ENCODE results near the gene CCDC71L.
"Not testable (repeated sequence)": the region's sequence is repeated elsewhere in the genome, so short reads cannot be mapped to it uniquely, and the experiment has no call there.

The CCDC71L gene

DNA sequence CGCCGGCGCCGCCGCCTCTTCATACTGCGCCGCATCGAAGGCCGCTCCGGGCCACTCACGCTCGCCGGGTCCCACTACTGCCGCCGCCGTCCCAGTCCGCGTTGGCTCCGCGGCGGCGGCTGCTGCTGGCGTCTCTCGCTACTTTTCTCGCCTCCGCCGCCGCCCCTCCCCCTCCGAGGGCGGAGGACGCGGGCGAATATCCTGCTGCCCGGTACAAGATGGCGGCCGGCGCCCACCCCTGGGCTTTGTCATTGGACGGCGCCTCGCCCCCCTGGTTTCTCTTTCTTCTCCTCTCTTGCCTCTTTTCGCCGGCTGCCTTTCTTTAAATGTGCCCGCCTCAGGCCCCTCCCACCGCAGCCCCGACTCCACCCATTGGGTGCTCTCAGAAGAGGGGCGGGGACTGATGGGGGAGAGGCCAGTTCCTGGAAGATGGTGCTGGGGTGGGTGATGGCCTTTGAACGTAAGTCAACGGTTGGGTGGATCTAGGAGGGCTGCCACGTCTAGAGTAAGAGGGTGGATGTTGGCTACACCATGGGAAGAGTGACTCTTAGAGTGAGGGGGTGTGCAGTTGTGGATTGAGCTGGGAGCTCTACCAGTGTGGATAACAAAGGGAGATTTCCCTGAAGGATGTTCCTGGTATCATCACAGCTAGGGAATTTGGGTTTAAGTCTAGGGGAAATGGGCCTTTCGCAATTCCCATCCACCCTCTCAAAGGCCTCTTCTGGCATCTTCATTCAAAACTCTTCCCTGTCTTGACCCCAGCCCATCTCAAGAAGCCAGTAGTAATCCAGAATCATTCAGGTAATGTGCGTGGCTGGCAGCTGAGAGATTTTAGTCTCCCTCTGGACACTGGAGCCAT, at the start of gene CCDC71L:
TSS of gene CCDC71L (minus strand) at position 297 of the 859 bp plus-strand sequence. CDS start at position 35, 262 bp downstream.
- no peak for FAIRE-seq

- FAIRE-seq = not testable (repeated sequence)
Measured at GRCh38 chr7:106709604-106710003, 48.6 kb upstream of the CCDC71L start.

DNA sequence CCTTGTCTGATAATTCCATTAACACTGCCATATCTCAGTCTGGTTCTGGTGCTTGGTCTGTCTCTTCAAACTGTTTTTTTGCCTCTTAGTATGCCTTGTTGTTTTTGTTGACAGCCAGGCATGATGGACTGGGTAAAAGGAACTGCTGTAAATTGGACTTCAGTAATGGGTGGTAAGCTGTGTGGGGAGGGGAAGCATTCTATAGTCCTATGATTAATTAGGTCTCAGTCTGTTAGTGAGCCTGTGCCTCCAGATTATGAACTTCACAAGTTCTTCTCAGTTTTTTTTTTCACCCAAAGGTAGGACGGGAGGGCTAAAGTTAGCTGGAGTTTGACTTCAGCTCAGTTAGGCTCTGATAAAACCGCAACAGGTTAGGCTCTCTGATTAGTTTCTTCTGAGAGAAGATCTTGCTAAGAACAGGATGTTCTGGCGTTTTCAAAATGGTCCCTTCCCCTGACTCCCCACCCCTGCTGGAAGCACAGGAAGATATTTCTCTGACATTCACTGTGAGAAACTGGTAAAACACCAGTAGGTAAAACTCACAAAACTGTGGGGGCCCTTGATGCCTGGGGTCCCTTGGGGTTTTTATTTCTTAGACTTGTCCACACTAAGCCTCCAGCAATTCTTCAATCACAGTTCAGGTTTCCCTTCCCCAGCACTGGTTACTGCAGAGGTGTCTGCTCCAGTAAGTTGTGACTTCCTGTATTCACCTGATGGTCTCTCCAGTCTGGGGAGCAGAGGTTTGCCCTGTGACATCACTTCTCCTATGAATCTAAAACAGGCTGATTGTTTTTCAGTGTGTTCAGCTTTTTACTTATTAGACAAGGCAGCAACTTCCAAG, 43.3 kb upstream of the CCDC71L start:
- FAIRE-seq = no peak

GRCh38 chr7:106693677-106694353, 32.9 kb upstream of the CCDC71L start:
- FAIRE-seq = no peak

DNA sequence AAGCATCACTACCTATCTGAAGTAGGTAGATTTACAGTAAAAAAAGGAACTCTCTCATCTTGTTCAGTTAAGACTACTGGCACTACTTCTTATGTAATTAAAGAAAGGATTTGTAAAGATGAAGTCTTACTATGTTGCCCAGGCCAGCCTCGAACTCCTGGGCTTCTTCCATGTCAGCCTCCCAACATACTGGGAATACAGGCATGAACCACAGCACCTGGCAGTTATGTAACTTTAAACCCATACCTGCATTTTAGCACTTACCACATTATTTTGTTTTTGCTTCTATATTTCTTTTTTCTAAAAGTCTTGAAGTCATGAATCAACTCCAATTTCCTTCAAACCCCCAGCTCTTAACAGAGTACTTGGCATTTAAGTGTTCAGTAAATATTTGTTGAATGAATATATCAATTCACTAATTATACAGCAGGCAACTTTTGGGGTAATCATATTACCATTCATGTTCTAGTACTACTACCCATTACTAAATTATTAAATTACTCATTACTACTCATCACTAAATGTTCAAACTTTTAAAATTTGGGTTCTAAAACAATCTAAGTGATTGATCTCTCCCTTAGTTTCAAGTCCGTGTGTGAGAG, 31.6 kb upstream of the CCDC71L start:
- no peak for FAIRE-seq

DNA sequence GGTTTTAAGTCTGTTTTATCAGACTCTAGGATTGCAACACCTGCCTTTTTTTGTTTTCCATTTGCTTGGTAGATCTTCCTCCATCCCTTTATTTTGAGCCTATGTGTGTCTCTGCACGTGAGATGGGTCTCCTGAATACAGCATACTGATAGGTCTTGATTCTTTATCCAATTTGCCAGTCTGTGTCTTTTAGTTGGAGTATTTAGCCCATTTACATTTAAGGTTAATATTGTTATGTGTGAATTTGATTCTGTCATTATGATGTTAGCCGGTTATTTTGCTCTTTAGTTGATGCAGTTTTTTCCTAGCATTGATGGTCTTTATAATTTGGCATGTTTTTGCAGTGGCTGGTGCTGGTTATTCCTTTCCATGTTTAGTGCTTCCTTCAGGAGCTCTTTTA, 27.2 kb upstream of the CCDC71L start:
- FAIRE-seq = not testable (repeated sequence)

DNA sequence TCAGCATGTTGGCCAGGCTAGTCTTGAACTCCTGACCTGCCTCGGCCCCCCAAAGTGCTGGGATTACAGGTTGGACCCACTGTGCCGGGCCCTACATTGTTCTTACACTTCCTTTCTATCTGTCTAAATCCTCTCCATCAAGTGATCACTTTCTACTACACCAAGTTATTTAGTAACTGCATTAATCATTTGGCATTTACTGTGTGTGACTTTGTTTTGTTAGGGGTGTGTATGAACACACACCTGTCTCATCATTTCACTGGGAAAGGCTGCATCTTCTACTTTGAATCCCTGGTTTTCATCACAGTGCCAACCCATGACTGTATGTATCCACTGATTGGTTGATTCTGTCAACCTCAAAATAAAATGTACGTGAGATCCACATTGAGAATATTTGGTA, 23.0 kb upstream of the CCDC71L start:
- FAIRE-seq = no peak

DNA sequence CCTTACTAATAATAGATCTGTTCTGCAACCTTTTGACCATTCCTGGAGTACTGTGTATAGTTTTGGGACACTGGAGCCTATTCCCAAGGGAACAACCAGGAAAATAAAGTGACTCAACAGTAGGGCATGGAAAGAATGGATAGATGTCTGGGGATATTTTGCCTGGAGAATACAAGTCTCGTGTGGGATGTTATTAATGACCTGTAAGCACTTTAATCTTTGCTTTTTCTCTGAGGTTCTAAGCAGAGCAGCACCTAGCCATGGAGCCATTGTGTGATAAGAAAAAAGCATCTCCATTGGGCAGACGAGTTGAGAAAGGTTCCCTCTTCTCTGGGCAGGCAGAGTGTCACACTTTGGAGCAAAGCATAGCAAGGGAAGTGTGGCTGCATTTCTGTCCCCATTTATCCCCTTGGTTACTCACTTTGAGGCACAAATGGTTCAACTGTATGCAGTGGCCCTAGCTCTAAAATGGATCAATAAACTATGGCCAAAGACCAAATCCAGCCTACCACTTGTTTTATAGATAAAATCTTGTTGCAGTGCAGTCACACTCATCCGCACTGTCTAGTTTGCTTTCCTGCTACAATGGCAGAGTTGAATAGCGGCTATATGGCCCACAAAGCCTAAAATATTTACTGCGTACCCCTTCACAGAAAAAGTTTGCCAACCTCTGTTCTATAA, 21.0 kb upstream of the CCDC71L start:
- FAIRE-seq = no peak

- FAIRE-seq = no peak
Measured at GRCh38 chr7:106679153-106679931, 18.4 kb upstream of the CCDC71L start.

GRCh38 chr7:106678795-106679152, 17.8 kb upstream of the CCDC71L start:
- FAIRE-seq = no peak

GRCh38 chr7:106676506-106676905, 15.5 kb upstream of the CCDC71L start:
- FAIRE-seq = not testable (repeated sequence)

DNA sequence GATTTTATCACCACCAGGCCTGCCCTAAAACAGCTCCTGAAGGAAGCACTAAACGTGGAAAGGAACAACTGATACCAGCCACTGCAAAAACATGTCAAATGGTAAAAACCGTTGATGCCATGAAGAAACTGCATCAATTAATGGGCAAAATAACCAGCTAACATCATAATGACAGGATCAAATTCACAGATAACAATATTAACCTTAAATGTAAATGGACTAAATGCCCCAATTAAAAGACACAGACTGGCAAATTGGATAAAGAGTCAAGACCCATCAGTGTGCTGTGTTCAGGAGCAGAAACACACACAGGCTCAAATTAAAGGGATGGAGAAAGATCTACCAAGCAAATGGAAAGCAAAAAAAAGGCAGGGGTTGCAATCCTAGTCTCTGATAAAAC, 12.7 kb upstream of the CCDC71L start:
- not testable (repeated sequence) for FAIRE-seq

DNA sequence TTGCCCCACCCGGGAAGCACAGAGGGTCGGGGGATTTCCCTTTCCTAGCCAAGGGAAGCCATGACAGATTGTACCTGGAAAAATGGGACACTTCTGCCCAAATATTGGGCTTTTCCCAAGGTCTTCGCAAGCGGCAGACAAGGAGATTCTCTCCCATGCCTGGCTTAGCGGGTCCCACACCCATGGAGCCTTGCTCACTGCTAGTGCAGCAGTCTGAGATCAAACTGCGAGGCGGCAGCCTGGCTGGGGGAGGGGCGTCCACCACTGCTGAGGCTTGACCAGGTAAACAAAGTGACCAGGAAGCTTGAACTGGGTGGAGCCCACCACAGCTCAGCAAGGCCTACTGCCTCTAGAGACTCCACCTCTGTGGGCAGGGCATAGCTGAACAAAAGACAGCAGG, 11.0 kb upstream of the CCDC71L start:
- not testable (repeated sequence) for FAIRE-seq

DNA sequence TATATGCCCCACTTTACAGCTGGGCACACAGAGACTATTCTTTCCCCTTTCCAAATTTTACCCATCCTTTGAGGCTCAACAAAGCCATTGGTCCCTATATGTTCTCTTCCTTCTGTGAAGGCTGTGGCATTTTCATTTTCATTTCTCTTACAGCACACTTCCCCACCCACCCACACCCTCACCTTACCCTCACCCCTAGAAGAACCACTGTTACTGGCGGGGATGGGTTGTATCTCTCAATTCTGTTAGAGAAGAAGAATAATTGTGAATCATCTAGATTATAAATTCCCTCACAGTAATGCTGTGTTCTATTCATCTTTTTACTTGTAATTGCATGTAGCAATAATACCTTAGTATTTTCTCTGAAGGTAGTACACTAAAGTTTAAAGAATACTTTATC, 10.2 kb upstream of the CCDC71L start:
- no peak for FAIRE-seq

- no peak for FAIRE-seq
Measured at GRCh38 chr7:106668861-106669524, 8.0 kb upstream of the CCDC71L start.

DNA sequence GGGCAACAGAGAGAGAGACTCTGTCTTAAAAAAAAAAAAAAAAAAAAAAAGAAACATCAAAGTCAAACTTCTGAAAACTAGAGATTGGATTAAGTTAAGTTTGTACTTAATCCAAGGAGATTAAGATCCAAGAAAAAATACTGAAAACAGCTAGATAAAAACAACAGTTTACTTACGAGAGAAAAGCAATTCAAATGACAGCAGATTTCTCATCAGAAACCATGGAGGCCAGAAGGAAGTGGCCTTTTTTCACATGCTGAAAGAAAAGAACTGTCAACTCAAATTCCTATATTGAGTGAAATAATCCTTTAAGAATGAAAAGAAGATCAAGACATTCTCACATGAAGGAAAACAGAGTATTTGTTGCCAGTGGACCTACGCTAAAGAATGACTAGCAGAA, 5.4 kb upstream of the CCDC71L start:
- FAIRE-seq = no peak

DNA sequence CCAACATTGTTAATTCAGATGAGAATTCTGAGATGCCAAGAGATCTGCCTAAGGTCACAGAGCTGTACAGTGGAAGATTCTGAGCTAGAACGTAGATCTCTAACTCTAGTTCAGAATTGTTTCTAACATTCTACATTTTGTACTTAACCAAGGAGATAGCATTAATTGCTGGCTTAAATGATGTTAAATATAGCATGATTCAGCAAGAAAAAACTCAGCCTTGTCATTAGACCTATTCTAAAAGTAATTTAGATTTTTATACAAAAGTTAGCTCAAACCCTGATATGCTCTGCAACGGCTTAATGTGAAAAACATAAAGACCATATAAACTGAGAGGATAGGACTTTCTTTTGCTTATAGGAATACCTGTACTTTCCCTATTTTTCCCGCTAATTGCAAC, 3.4 kb upstream of the CCDC71L start:
- FAIRE-seq = no peak

GRCh38 chr7:106659963-106660861, 746 bp downstream of the CCDC71L start:
- FAIRE-seq = no peak

- FAIRE-seq = no peak
Measured at GRCh38 chr7:106659166-106659962, 1.6 kb downstream of the CCDC71L start.

Measured in islet of Langerhans (tissue), 1 donor.